Loucy (cell line): ENCODE measurements around the gene RSPO1.

ENCODE experiments used
- H2AFZ ChIP-seq: fragments of 200-600 bp; sonication (generic); 2 replicates; pipeline ENCODE4 v1.6.0; 2016; ENCODE audit warnings: antibody characterized with exemption, mild to moderate bottlenecking, low read length, moderate library complexity
- H3F3A ChIP-seq: fragments of 200-600 bp; 2 replicates; pipeline ENCODE4 v1.6.0; 2016; ENCODE audit warnings: antibody characterized with exemption, low read depth, mild to moderate bottlenecking
- H3K27me3 ChIP-seq: fragments of 200-600 bp; sonication (generic); 2 replicates; pipeline ENCODE4 v1.6.1; 2014; ENCODE audit warnings: low read length, mild to moderate bottlenecking; ENCODE audit not compliant: insufficient read depth, poor library complexity, severe bottlenecking
- H3K36me3 ChIP-seq: fragments of 200-600 bp; sonication (generic); 2 replicates; pipeline ENCODE4 v1.6.1; 2016; ENCODE audit warnings: low read length; ENCODE audit not compliant: insufficient read depth
- H3K4me1 ChIP-seq: fragments of 200-600 bp; sonication (generic); 2 replicates; pipeline ENCODE4 v1.5.1; 2014; ENCODE audit warnings: low read length, mild to moderate bottlenecking; ENCODE audit not compliant: insufficient read depth, poor library complexity, severe bottlenecking
- H3K4me2 ChIP-seq: fragments of 200-600 bp; sonication (generic); 2 replicates; pipeline ENCODE4 v1.6.0; 2014; ENCODE audit warnings: antibody characterized with exemption, low read length, low read depth, mild to moderate bottlenecking; ENCODE audit not compliant: poor library complexity, severe bottlenecking
- H3K4me3 ChIP-seq: fragments of 200-600 bp; sonication (generic); 2 replicates; pipeline ENCODE4 v1.5.1; 2014; ENCODE audit warnings: low read length, mild to moderate bottlenecking, mixed read lengths; ENCODE audit not compliant: poor library complexity, severe bottlenecking
- H3K79me2 ChIP-seq: fragments of 200-600 bp; sonication (generic); 2 replicates; pipeline ENCODE4 v1.6.1; 2014; ENCODE audit warnings: low read length; ENCODE audit not compliant: insufficient read depth
- H3K9ac ChIP-seq: fragments of 200-600 bp; sonication (generic); 2 replicates; pipeline ENCODE4 v1.6.0; 2014; ENCODE audit warnings: mild to moderate bottlenecking, low read depth, low read length, moderate library complexity; ENCODE audit not compliant: poor library complexity, severe bottlenecking
- H3K9me2 ChIP-seq: fragments of 200-600 bp; sonication (generic); replicated peaks from 2 replicates; pipeline ENCODE4 v1.6.1; 2016; ENCODE audit warnings: low read depth, low read length, mixed read lengths
- H3K9me3 ChIP-seq: fragments of 200-600 bp; sonication (generic); 2 replicates; pipeline ENCODE4 v1.6.1; 2014; ENCODE audit warnings: mild to moderate bottlenecking, antibody characterized with exemption, low read length, low read depth; ENCODE audit not compliant: insufficient read depth
- H4K20me1 ChIP-seq: fragments of 200-600 bp; sonication (generic); 2 replicates; pipeline ENCODE4 v1.6.0; 2014; ENCODE audit warnings: antibody characterized with exemption, low read length, mild to moderate bottlenecking; ENCODE audit not compliant: insufficient read depth, poor library complexity, severe bottlenecking
- EZH2phosphoT487 ChIP-seq: fragments of 200-600 bp; IDR thresholded peaks from 2 replicates; pipeline ENCODE4 v1.6.1; 2018; ENCODE audit warnings: antibody characterized with exemption, mild to moderate bottlenecking, moderate library complexity, borderline replicate concordance
- TF ChIP-seq, protein P1 (sequence below): fragments of 200-600 bp; sonication (generic); conservative IDR thresholded peaks from 2 replicates; pipeline ENCODE4 v1.5.1; 2014; ENCODE audit warnings: mild to moderate bottlenecking, antibody characterized with exemption, low read length

Gene RSPO1

DNA sequence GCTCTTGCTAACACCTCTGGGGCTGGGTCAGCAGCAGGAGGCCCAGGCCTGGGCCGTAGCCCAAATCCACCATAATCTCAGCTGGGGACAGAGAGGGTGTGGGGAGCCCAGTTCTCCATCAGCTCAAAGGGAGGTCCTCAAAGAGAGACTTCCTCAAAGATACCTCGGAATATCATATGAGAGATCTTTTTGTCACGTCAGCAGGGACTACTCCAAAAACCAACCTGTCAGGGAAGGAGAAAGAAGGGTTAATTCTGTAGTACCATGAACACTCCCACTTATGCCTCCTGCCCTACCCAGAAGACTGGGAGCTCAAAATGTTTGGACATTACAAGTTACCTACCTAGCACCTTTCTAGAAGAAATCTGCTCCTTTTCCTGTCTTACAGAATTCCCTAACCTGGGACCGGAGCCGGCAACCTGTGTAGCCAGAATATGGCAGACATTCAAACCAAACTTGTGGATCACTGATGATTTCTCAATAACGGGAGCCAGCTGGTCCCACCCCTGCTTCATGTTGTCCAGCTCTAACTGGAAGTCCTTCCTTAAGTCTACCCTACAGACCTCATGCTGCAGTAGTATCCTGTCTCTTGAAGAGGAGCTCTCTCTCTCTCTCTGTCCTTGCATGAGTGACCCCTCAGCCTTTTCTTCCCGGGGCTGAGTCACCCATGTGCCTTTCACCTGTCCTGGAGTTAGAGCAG, 4.8 kb downstream of the RSPO1 start:
- Histone ChIP-seq H3K27me3 (no peaks in the 10 kb centered on the region), H3K4me3 (no peak overlapping the region), H3K9me3 (no peaks in the 10 kb centered on the region), H2AFZ (no peak overlapping the region), H3K4me2 (no peak overlapping the region), H3K36me3 (no peaks in the 10 kb centered on the region), H3K9me2 (no peaks in the 10 kb centered on the region), H3K4me1 (no peaks in the 10 kb centered on the region), H3K79me2 (no peaks in the 10 kb centered on the region), H3F3A (no peaks in the 10 kb centered on the region), H4K20me1 (no peaks in the 10 kb centered on the region), H3K9ac (no peak overlapping the region)
- TF ChIP-seq EZH2phosphoT487 = no peak
- TF ChIP-seq, protein P1, sequence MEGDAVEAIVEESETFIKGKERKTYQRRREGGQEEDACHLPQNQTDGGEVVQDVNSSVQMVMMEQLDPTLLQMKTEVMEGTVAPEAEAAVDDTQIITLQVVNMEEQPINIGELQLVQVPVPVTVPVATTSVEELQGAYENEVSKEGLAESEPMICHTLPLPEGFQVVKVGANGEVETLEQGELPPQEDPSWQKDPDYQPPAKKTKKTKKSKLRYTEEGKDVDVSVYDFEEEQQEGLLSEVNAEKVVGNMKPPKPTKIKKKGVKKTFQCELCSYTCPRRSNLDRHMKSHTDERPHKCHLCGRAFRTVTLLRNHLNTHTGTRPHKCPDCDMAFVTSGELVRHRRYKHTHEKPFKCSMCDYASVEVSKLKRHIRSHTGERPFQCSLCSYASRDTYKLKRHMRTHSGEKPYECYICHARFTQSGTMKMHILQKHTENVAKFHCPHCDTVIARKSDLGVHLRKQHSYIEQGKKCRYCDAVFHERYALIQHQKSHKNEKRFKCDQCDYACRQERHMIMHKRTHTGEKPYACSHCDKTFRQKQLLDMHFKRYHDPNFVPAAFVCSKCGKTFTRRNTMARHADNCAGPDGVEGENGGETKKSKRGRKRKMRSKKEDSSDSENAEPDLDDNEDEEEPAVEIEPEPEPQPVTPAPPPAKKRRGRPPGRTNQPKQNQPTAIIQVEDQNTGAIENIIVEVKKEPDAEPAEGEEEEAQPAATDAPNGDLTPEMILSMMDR = no peak

- Histone ChIP-seq H3K79me2 (no peaks in the 10 kb centered on the region), H2AFZ (no peak overlapping the region), H3K9me3 (no peaks in the 10 kb centered on the region), H3F3A (no peaks in the 10 kb centered on the region), H3K4me2 (no peak overlapping the region), H4K20me1 (no peaks in the 10 kb centered on the region), H3K27me3 (no peaks in the 10 kb centered on the region), H3K4me1 (no peaks in the 10 kb centered on the region), H3K9me2 (no peaks in the 10 kb centered on the region), H3K36me3 (no peaks in the 10 kb centered on the region), H3K4me3 (no peak overlapping the region), H3K9ac (no peak overlapping the region)
- TF ChIP-seq EZH2phosphoT487 = no peak
- TF ChIP-seq, protein P1 = no peak
Observed at GRCh38 chr1:37629008-37629407, 5.7 kb downstream of the RSPO1 start.

GRCh38 chr1:37628026-37628556, 6.6 kb downstream of the RSPO1 start:
- Histone ChIP-seq H3F3A (no peaks in the 10 kb centered on the region), H3K36me3 (no peaks in the 10 kb centered on the region), H3K79me2 (no peaks in the 10 kb centered on the region), H3K9me3 (no peaks in the 10 kb centered on the region), H3K4me3 (no peak overlapping the region), H2AFZ (no peak overlapping the region), H3K27me3 (no peaks in the 10 kb centered on the region), H3K9ac (no peak overlapping the region), H3K4me1 (no peaks in the 10 kb centered on the region), H3K4me2 (no peak overlapping the region), H4K20me1 (no peaks in the 10 kb centered on the region), H3K9me2 (no peaks in the 10 kb centered on the region)
- TF ChIP-seq, protein P1 = no peak
- no peak for TF ChIP-seq EZH2phosphoT487
